GM12801 (cell line): ENCODE data around the gene CSMD2.

ENCODE experiments used
- TF ChIP-seq, protein P1 (sequence below): IDR thresholded peaks from one replicate; pipeline ENCODE4 v1.5.1; 2011; ENCODE audit warnings: control low read depth; ENCODE audit not compliant: insufficient read length; ENCODE audit errors: extremely low read depth

Gene CSMD2

DNA sequence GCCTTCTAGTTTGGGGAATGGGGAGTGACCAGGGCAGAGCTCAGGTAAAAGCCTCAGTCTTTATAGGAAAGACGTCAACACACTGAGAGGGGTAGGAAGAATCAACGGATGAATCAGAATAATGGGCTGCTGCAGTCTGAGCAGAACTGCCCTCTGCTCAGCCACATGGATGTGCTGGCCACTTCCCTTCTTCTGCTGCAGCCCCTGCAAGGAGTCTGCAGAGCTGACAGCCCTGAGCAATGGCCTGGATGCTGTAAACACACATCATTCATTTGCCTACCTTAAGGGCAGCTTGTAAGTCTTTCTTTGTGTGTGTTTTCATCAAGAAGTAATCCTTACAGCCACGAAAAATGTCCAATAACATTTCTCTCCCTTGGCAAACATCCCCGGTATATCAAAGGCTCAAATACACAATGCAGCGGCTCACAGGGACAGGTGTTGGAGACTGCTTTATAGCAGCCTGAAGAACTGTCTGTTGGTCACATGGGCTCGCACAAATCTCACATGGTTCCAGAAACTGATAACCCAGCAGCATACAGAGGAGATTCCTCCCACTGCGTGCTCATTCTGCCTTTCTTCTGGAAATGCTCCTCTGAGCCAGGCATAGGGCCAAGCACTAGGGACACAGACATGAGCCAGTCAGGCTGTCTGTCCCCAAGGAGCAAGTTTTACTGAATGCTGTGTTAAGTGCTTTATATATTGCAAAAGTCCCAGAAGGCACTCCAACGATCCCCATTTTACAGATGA, 191.1 kb downstream of the CSMD2 start:
- TF ChIP-seq, protein P1, sequence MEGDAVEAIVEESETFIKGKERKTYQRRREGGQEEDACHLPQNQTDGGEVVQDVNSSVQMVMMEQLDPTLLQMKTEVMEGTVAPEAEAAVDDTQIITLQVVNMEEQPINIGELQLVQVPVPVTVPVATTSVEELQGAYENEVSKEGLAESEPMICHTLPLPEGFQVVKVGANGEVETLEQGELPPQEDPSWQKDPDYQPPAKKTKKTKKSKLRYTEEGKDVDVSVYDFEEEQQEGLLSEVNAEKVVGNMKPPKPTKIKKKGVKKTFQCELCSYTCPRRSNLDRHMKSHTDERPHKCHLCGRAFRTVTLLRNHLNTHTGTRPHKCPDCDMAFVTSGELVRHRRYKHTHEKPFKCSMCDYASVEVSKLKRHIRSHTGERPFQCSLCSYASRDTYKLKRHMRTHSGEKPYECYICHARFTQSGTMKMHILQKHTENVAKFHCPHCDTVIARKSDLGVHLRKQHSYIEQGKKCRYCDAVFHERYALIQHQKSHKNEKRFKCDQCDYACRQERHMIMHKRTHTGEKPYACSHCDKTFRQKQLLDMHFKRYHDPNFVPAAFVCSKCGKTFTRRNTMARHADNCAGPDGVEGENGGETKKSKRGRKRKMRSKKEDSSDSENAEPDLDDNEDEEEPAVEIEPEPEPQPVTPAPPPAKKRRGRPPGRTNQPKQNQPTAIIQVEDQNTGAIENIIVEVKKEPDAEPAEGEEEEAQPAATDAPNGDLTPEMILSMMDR, result no peak

DNA sequence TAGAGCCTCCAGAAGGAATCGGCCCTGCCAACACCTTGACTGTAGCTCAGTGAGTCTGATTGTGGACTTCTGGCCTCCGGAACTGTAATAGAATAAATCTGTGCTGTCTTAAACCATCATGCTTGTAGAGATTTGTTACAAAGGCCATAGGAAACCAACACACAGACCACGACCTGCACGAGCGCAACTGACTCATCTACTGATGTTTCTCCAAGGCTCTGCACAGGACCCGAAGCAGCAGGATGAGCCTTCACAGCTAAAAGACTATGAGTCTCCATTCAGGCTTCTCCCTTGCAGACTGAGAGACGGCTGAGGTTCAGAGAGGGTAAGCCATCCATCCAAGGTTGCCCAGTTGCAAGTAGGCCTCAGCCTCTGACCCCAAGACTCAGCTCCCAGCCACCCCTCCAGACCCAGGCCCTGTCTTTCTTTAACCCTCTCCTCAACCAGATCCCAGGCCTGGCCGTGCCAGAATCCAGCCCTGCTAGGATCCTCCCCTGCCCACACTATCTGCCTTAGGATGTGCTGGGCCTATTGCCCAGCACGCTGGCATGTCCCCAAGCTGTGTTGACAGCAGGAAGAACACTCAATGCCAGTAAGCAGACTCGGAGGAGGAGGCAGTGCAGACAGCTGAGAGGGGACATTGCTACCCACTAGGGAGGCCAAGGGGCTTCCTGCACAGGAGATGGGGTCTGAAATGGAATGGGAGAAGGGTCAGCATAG, 192.2 kb downstream of the CSMD2 start:
- TF ChIP-seq, protein P1, result no peak

DNA sequence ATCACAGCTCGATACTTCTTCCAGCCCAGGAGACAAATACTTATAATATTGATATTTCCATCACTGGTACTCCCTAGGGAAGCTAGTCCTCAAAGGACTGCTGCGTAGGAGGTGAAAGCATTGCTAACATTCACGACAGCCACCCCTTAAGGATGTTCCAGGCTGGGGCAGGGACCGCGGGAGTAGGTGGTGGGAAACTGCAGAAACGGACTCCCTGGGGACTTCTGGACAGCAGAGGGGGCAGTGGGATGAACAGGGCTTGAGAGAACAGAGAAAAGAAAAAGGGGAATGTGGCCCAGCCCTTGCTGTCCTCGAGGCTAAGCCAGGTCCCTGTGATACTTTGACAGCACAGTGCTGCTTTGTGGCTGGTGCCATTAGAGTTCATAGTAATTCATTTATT, 193.1 kb downstream of the CSMD2 start:
- TF ChIP-seq, protein P1, result no peak

DNA sequence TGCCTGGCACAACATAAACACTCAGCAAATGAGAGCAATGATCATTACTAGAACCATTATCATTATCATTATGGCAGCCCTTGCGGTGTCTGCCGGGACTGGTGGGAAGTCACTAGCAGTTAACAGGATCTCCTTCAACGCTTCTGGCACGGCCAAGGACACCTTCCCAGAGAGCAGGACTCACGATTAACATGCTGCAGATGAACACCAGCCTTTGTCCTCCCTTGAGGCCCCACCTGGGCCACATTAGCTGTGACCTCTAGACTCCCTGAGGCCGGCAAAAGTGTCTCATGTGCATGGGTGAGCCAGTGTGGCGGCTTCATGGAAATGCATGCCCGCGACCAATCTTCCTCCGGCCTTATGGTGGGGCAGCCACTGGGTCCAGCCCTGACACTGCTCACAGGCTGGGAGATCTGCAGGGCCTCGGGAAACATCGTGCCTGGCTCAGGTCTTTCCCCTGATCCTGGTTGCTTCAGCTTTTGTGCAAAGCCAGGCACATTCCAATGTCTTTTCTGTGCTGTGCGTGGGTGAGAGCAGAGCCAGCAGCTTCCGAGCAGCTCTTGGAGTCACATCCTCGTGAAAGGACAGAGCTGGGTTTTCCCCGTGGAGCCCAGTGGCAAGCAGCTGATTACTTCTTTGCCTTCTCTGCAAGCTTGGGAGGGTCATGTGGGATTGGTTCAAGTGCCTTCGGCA, 193.9 kb downstream of the CSMD2 start:
- TF ChIP-seq, protein P1, result no peak

DNA sequence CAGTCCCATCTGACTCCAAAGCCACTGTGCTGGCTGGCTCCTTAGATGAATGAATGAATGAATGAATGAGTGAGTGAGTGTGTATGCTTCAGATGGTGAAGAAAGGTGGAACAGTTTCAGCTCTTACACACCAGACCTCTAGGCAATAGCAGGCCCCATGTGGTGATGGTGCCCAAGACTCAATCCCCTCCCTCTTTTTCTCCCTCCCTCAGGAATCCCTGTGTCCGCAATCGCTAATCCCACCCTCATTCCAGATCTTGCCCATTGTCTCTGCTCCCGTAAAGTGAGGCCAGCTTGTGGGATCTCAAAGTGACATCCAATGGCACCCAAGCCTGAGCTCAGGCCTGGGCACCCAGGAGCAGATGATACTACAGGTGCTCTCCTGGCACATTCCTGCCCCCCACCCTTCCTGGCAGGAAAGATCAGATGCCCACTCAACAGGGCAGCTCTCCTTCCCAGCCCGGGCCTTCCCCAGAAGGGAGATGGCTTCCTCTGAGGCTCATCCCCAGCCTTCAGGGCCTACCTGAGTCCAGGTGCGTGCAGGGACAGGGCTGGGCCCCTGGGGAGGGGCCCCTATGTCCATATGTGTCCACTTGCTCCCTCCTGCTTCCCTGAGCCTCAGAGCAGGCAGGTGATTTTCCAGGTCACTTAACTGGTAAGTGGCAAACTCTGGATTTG, 194.7 kb downstream of the CSMD2 start:
- TF ChIP-seq, protein P1, result no peak

DNA sequence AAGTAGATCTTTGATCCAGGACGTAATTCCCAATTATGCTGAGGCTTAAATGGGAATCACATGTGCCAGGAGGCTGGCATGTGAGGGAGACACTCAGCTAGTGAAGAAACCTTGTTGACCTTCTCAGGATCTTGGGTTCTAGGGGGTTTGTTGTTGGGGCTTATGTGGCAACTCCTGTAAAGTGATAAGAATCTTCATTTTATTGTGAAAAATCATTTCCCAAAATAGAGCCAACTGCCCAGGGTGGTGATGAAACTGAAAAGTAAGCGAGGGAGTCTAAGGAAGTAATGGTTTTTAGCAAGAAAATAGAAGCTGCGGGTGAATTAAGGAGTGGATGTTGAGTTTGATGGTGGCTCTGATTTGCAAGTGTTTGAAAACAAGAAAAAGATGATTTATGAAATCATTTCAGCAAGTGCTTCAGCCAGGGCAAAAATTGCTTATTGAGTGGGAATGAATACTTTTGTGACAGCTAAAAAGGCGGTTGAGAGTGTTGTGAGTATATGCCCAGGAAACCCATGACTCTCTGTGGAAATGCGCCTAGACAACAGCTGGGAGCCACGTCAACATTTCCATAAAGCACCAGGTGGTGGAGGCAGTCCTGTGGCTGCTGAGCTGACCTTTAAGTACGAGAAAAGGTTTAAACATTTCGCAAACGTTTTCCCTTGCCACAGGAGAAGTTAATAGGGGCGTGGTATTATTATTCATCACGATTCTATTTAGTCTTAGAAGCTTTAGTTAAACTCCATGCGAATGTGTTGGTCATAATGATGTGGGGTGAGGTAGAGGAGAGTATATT, 198.5 kb downstream of the CSMD2 start:
- TF ChIP-seq, protein P1, result no peak
